Left ventricle myocardium inferior (tissue), 1 donor: Measurements from ENCODE around the gene NUP54. TPM values are rescaled to one million over a fixed set of nuclear protein-coding genes. Genes with fewer than 3 reads are reported as not detected.

ENCODE experiments used
- DNase-seq: peaks from one replicate; pipeline ENCODE4 v3.0.0-alpha.2; 2020
- H3K27ac ChIP-seq: fragments of 200-600 bp; replicated peaks from 2 replicates; pipeline ENCODE4 v1.8.0; 2021
- H3K27me3 ChIP-seq: fragments of 200-600 bp; 2 replicates; pipeline ENCODE4 v1.8.0; 2021; ENCODE audit warnings: low read depth
- H3K36me3 ChIP-seq: fragments of 200-600 bp; 2 replicates; pipeline ENCODE4 v1.8.0; 2021
- H3K4me1 ChIP-seq: fragments of 200-600 bp; 2 replicates; pipeline ENCODE4 v1.8.0; 2021
- H3K4me3 ChIP-seq: fragments of 200-600 bp; 2 replicates; pipeline ENCODE4 v1.8.0; 2021; ENCODE audit warnings: mild to moderate bottlenecking, moderate library complexity
- H3K9me3 ChIP-seq: fragments of 200-600 bp; replicated peaks from 2 replicates; pipeline ENCODE4 v1.8.0; 2021
- CTCF ChIP-seq: fragments of 200-600 bp; IDR thresholded peaks from 2 replicates; pipeline ENCODE4 v1.8.0; 2021; ENCODE audit warnings: antibody characterized with exemption, mild to moderate bottlenecking, borderline replicate concordance
- intact Hi-C: fragments of 100-400 bp; cut with micrococcal nuclease; formaldehyde crosslinking; loops from one replicate; pipeline ENCODE4 v1.11.0; 2022
- total RNA-seq: library from RNA; stranded (reverse); fragmentation: NEBNext Ultra II Directional; extraction: Animal tissue kit (Norgen Biotek cat#: 25700); gene quantifications from one replicate; pipeline ENCODE4 v1.2.1, GENCODE V29; 2021
- donor health status: DM: no; HTN: yes; CAD: no; lungs with severe emphysema.

Gene NUP54
- total RNA-seq, 1 donor from 2014 or later: 18.0 TPM

- Histone ChIP-seq H3K36me3 (no peaks in the 10 kb centered on the region), H3K9me3 (no peaks in the 10 kb centered on the region), H3K4me1 (peaks cover 24% of the 10 kb centered on the region), H3K27ac (peak within 1 kb of the TSS; percentile 81), H3K27me3 (no peaks in the 10 kb centered on the region), H3K4me3 (peak within 1 kb of the TSS; percentile 60)
- no peak for TF ChIP-seq CTCF
- no peak for DNase-seq
- intact Hi-C loops: no loop called here
Observed at GRCh38 chr4:76074468-76074867, 73.7 kb downstream of the NUP54 start, which contains the start of gene ART3. ART3 (plus strand) TSS chr4:76074709; CDS start chr4:76075890, 1,181 bp downstream.

GRCh38 chr4:76072760-76073159, 75.4 kb downstream of the NUP54 start:
- Histone ChIP-seq H3K27ac (peak overlapping the region; percentile 81), H3K9me3 (no peaks in the 10 kb centered on the region), H3K4me1 (peaks cover 21% of the 10 kb centered on the region), H3K36me3 (no peaks in the 10 kb centered on the region), H3K27me3 (no peaks in the 10 kb centered on the region), H3K4me3 (no peak overlapping the region)
- DNase-seq: no peak
- no peak for TF ChIP-seq CTCF
- intact Hi-C loops: loop anchor here (2.0 kb wide), 1 partner anchor 78 kb away; no protein-coding TSS in a partner anchor

- intact Hi-C loops: no loop called here
- DNase-seq: peak; percentile 55
- TF ChIP-seq CTCF: peak; percentile 94
Observed at GRCh38 chr4:76067652-76068286, 80.4 kb downstream of the NUP54 start.

GRCh38 chr4:76066546-76066945, 81.7 kb downstream of the NUP54 start:
- intact Hi-C loops: no loop called here
- H3K9me3 ChIP-seq: no peaks in the 10 kb centered on the region
- H3K4me1 ChIP-seq: no peaks in the 10 kb centered on the region
- H3K36me3 ChIP-seq: no peaks in the 10 kb centered on the region
- no peak for DNase-seq
- H3K27me3 ChIP-seq: no peaks in the 10 kb centered on the region
- H3K4me3 ChIP-seq: no peak overlapping the region
- no peak for TF ChIP-seq CTCF
- no peak overlapping the region for H3K27ac ChIP-seq

More at GRCh38 chr4:76067652-76068286, 80.4 kb downstream of the NUP54 start:
- H3K4me3 ChIP-seq: no peak overlapping the region
- no peak overlapping the region for H3K27ac ChIP-seq
- H3K4me1 ChIP-seq: peaks cover 4% of the 10 kb centered on the region
- H3K27me3 ChIP-seq: no peaks in the 10 kb centered on the region
- no peaks in the 10 kb centered on the region for H3K36me3 ChIP-seq
- no peaks in the 10 kb centered on the region for H3K9me3 ChIP-seq

Other genes with a start within 250 kb of the NUP54 start
- gene PPEF2, start 245.9 kb downstream of the NUP54 start, total RNA-seq: not detected
- gene NAAA, start 207.4 kb downstream of the NUP54 start, total RNA-seq: 12.9 TPM
- gene SDAD1, start 157.5 kb downstream of the NUP54 start, total RNA-seq: 18.0 TPM
- 0.22 TPM for gene CXCL9, start 140.9 kb downstream of the NUP54 start, total RNA-seq
- not detected for gene CXCL10, start 124.9 kb downstream of the NUP54 start, total RNA-seq
- gene CXCL11, start 112.3 kb downstream of the NUP54 start, total RNA-seq: not detected
- gene ART3, start 73.7 kb downstream of the NUP54 start, total RNA-seq: 105 TPM
- 87.4 TPM for gene SCARB2, start 65.4 kb upstream of the NUP54 start, total RNA-seq
- 3.0 TPM for gene FAM47E, start 103.3 kb upstream of the NUP54 start, total RNA-seq
- 24.3 TPM for gene STBD1, start 158.3 kb upstream of the NUP54 start, total RNA-seq